ENCODE data around the gene NNAT.
"Not testable (repeated sequence)": the region's sequence is repeated elsewhere in the genome, so short reads cannot be mapped to it uniquely, and the experiment has no call there.

The NNAT gene

DNA sequence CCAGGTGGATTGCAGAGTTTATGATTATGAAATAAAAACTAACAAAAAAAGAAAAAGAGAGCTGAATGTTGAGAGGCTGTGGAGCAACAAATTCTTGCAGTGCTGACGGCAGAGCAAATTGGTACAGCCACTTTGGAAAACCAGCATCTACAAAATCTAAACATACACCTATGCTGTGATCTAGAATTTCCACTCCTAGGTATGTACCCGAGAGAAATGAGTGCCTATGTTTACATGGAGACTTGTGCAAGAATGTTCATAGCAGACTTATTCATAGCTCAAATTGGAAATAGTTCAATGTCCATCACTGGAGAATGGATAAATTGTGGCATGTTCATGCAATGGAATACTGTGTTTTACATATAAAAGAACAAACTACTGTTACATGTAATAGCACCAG lies 9.6 kb downstream of the NNAT start:
- Histone ChIP-seq H3K4me1 (ENCODE audit: insufficient read depth, low read length) (peaks cover 20% of the 10 kb centered on the region), H3K9me3 (ENCODE audit: low read length) (no peaks in the 10 kb centered on the region), H3K36me3 (ENCODE audit: insufficient read depth, low read length) (no peaks in the 10 kb centered on the region), H3K27me3 (ENCODE audit: insufficient read depth, low read length) (no peaks in the 10 kb centered on the region), H2AFZ (ENCODE audit: low read depth, low read length) (no peak overlapping the region), H3K4me3 (ENCODE audit: low read length) (no peak overlapping the region)

DNA sequence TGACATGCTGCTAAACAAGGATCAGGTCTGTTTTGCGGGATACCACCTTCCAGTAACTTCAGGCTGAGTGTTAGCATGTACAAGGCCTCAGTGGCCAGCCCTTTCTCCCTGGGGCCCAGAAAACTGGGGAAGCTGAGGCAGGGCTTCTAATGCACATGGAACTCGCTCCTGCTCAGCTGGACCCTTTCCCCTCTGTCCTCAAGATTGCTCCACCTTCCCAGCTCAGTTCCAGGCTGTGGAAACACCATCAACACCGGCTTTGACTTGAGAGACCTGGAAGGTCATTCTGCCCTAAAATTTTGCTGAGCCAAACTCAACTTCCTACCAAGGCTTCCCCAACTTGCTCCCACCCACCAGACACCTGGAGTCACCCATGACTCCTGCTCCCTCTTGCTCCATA lies 10.8 kb downstream of the NNAT start:
- H3K4me3 ChIP-seq (ENCODE audit: low read length) = no peak overlapping the region
- no peaks in the 10 kb centered on the region for H3K27me3 ChIP-seq (ENCODE audit: insufficient read depth, low read length)
- no peaks in the 10 kb centered on the region for H3K9me3 ChIP-seq (ENCODE audit: low read length)

DNA sequence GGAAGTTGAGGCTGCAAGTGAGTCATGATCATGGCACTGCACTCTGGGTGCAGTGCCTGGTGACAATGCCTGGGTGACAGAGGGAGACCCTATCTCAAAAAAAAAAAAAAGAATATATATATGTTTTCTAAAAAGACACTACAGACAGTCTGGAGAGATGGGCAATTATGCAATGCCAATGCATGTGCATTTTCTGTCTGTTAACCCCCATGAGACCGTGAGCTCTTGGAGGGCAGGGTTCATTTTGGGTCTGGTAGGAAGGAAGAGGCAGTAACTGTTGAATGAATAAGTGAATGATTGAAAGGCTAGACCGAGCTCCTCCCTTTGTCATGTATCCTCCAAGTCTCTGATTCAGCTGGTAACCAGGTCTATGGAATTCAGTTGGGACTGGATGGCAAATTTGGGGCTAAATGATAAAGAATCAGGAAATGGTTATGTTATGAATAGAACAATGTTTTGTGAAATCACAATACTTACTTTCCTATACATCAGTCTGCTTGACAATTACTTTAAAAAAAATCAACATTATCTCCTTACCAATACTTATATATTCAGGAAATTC lies 12.2 kb downstream of the NNAT start:
- Histone ChIP-seq H2AFZ (ENCODE audit: low read depth, low read length) (no peak overlapping the region), H3K4me1 (ENCODE audit: insufficient read depth, low read length) (peaks cover 10% of the 10 kb centered on the region), H3K27me3 (ENCODE audit: insufficient read depth, low read length) (no peaks in the 10 kb centered on the region), H3K36me3 (ENCODE audit: insufficient read depth, low read length) (no peaks in the 10 kb centered on the region), H3K9me3 (ENCODE audit: low read length) (no peaks in the 10 kb centered on the region), H3K4me3 (ENCODE audit: low read length) (no peak overlapping the region)

More for the DNA sequence above, 10.8 kb downstream of the NNAT start:
- no peaks in the 10 kb centered on the region for H3K36me3 ChIP-seq (ENCODE audit: insufficient read depth, low read length)
- peaks cover 8% of the 10 kb centered on the region for H3K4me1 ChIP-seq (ENCODE audit: insufficient read depth, low read length)
- H2AFZ ChIP-seq (ENCODE audit: low read depth, low read length) = no peak overlapping the region

DNA sequence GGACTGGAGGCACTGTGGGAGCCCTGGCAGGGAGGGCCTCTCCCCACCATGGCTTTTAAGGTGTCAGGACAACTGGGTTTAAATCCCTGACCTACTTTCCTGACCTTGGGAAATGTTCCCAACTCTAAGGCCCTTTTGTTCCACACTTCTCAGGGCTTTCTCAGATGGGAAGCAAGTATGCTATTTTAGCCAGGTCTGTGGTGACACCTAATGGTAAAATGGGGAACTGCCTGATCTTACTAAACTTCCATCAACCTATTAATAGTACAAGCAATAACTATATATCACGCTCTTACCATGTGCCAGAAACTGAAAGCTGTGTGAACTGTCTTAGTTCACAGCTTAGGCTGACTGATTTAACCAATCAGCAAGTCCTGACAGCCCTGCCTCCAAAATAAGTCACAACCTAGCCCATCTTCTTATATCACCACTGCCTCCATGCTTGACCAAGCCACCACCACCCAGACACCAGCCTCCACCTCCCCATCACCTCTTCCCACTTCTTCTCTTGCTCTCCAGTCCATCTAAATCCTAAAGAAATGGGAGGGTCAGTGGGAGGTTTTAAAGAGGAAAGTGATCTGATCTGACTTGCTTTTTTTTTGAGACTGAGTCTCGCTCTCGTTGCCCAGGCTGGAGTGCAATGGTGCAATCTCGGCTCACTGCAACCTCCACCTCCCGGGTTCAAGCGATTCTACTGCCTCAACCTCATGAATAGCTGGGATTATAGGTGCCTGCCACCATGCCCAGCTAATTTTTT lies 13.5 kb downstream of the NNAT start:
- H2AFZ ChIP-seq (ENCODE audit: low read depth, low read length) = no peak overlapping the region
- H3K4me1 ChIP-seq (ENCODE audit: insufficient read depth, low read length) = peaks cover 4% of the 10 kb centered on the region
- no peaks in the 10 kb centered on the region for H3K27me3 ChIP-seq (ENCODE audit: insufficient read depth, low read length)
- H3K4me3 ChIP-seq (ENCODE audit: low read length) = no peak overlapping the region
- no peaks in the 10 kb centered on the region for H3K9me3 ChIP-seq (ENCODE audit: low read length)
- no peaks in the 10 kb centered on the region for H3K36me3 ChIP-seq (ENCODE audit: insufficient read depth, low read length)

DNA sequence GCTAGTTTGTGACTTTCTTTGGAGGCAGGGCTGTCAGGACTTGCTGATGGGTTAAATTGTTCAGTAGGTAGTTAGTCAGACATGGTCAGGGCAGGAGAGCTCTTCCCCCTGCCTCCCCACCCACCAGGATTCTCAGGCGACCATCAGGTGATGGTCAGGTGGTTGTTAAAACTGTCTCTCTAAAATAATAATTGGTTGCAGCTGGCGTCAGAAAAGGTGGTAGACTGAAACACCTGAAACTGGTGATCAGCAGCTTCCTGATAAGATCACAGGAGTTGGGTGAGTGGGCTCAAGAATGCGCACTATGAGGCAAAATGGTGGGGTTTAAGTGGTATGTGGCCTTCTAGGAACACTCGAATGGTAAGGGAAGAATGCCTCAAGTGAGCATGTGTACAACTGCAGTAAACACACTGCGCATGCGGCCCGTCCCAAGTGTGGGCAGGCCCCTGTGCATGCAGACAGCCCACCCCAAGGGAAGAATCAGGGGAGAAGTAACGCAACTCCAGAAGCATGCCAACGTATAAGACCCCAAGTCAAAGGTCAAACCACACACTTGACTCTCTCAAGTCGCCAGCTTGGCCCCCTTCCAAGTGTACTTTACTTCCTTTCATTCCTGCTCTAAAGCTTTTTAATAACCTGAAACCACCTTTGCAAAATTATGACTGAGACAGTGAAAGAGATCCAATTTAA lies 14.5 kb downstream of the NNAT start:
- H3K4me3 ChIP-seq (ENCODE audit: low read length) = no peak overlapping the region
- no peaks in the 10 kb centered on the region for H3K36me3 ChIP-seq (ENCODE audit: insufficient read depth, low read length)
- peaks cover 4% of the 10 kb centered on the region for H3K4me1 ChIP-seq (ENCODE audit: insufficient read depth, low read length)
- no peaks in the 10 kb centered on the region for H3K9me3 ChIP-seq (ENCODE audit: low read length)
- H2AFZ ChIP-seq (ENCODE audit: low read depth, low read length) = no peak overlapping the region
- no peaks in the 10 kb centered on the region for H3K27me3 ChIP-seq (ENCODE audit: insufficient read depth, low read length)

DNA sequence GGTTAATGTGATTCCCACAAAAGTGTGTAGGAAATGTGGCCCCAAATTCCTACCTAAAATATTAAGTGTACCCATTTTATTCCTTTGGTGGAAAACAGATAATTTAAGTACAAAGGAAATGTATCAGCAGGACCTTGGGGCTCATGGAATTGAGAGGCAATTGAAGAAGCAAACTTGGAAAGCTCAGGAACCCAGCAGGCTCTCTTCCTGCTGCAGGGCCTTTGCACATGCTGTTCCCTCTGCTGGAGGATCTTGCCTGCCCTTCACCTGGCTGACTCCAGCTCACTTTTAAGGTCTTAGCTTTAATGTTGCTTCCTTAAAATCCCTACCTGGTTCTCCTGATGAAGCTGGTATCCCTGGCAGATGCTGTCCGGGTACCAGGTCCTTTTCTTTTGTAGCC lies 16.5 kb downstream of the NNAT start:
- no peaks in the 10 kb centered on the region for H3K27me3 ChIP-seq (ENCODE audit: insufficient read depth, low read length)
- H2AFZ ChIP-seq (ENCODE audit: low read depth, low read length) = no peak overlapping the region
- H3K36me3 ChIP-seq (ENCODE audit: insufficient read depth, low read length) = no peaks in the 10 kb centered on the region
- H3K4me1 ChIP-seq (ENCODE audit: insufficient read depth, low read length) = peaks cover 10% of the 10 kb centered on the region
- H3K4me3 ChIP-seq (ENCODE audit: low read length) = no peak overlapping the region
- no peaks in the 10 kb centered on the region for H3K9me3 ChIP-seq (ENCODE audit: low read length)

DNA sequence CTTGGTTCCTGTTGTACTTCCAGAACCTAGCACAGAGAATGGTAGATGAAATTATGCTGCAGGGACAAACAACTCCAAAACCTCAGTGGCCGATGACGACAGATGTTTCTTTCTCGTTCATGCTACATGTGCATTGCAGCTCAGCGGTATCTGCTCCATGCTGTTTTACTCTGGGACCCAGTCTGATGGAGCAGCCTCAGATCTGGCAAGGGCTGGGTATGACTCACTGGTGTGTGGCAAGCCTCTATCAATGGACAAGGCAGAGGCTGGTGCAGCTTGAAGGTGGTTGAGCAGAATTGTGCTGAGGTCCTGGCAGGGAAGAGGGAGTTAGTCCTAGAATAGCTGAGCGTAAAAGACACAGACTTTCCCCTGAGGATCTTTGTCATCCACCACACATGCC lies 17.0 kb downstream of the NNAT start:
- no peak overlapping the region for H2AFZ ChIP-seq (ENCODE audit: low read depth, low read length)

DNA sequence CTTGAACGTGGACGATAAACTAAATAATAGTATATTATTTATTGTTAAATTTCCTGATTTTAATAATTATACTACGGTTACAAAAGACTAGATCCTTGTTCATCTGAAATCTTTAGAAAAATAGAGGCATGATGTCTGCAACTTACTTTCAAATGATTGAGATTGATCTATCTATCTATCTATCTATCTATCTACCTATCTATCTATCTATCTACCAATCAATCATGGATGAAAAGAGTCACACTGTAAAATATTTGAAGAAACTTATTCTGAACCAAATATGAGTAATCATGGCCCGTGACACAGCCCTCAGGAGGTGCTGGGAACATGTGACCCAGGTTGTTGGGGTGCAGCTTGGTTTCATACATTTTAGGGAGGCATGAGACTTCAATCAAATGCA lies 18.4 kb downstream of the NNAT start:
- Histone ChIP-seq H3K9me3 (ENCODE audit: low read length) (no peaks in the 10 kb centered on the region), H3K4me3 (ENCODE audit: low read length) (no peak overlapping the region), H3K36me3 (ENCODE audit: insufficient read depth, low read length) (no peaks in the 10 kb centered on the region), H2AFZ (ENCODE audit: low read depth, low read length) (no peak overlapping the region), H3K4me1 (ENCODE audit: insufficient read depth, low read length) (peaks cover 8% of the 10 kb centered on the region), H3K27me3 (ENCODE audit: insufficient read depth, low read length) (no peaks in the 10 kb centered on the region)

More for the DNA sequence above, 17.0 kb downstream of the NNAT start:
- Histone ChIP-seq H3K4me1 (ENCODE audit: insufficient read depth, low read length) (peaks cover 10% of the 10 kb centered on the region), H3K27me3 (ENCODE audit: insufficient read depth, low read length) (no peaks in the 10 kb centered on the region), H3K4me3 (ENCODE audit: low read length) (no peak overlapping the region), H3K9me3 (ENCODE audit: low read length) (no peaks in the 10 kb centered on the region), H3K36me3 (ENCODE audit: insufficient read depth, low read length) (no peaks in the 10 kb centered on the region)

DNA sequence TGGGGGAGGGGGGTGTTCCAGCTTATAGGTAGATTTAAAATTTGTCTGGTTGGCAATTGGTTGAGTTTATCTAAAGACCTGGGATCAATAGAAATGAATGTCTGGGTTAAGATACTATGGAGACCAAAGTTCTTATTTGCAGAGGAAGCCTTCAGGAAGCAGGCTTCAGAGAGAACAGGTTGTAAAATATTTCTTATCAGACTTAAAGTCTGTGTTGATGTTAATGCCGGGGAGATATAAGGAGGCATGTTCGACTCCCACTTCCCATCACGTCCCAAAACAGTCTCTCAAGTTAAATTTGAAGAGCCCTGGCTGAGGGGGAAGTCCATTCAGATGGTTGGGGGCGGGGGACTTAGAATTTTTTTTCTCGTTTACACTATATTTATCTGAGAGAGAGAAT lies 19.0 kb downstream of the NNAT start:
- Histone ChIP-seq H3K36me3 (ENCODE audit: insufficient read depth, low read length) (no peaks in the 10 kb centered on the region), H3K4me3 (ENCODE audit: low read length) (no peak overlapping the region), H2AFZ (ENCODE audit: low read depth, low read length) (no peak overlapping the region), H3K9me3 (ENCODE audit: low read length) (no peaks in the 10 kb centered on the region), H3K4me1 (ENCODE audit: insufficient read depth, low read length) (peaks cover 8% of the 10 kb centered on the region), H3K27me3 (ENCODE audit: insufficient read depth, low read length) (no peaks in the 10 kb centered on the region)

DNA sequence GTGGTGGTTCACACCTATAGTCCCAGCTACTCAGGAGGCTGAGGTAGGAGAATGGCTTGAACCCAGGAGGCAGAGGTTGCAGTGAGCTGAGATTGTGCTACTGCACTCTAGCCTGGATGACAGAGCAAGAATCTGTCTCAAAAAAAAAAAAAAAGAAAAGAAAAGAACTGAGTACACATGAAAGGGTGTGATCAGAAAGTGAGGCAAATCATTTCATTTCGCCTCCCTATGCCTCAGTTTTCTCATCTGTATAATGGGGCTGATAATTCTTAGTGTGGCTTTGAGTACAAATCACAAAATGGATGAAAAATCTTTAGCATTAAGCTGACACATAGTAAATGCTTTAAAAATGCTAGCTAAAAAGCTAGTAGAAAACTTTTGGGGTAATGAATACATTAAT lies 19.8 kb downstream of the NNAT start:
- H3K27me3 ChIP-seq (ENCODE audit: insufficient read depth, low read length); H3K36me3 ChIP-seq (ENCODE audit: insufficient read depth, low read length); H3K4me3 ChIP-seq (ENCODE audit: low read length); H3K4me1 ChIP-seq (ENCODE audit: insufficient read depth, low read length); H3K9me3 ChIP-seq (ENCODE audit: low read length); H2AFZ ChIP-seq (ENCODE audit: low read depth, low read length): not testable (repeated sequence)

DNA sequence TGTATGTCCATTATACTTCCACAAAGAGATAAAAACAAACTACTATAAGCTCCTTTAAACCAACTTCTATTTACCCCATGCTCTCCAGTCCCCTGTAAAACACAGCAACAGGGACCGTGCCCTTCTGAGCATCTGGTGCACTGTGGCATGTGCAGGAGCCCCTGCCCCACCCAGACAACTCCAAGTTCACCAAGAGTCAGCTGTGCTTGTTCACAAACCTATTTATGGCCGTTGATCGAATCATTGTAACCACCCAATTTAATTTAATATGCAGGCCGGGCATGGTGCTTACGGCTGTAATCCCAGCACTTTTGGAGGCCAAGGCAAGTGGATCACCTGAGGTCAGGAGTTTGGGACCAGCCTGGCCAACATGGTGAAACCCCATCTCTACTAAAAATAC lies 20.3 kb downstream of the NNAT start:
- Histone ChIP-seq H3K9me3 (ENCODE audit: low read length) (no peaks in the 10 kb centered on the region), H3K4me1 (ENCODE audit: insufficient read depth, low read length) (peaks cover 8% of the 10 kb centered on the region), H3K27me3 (ENCODE audit: insufficient read depth, low read length) (no peaks in the 10 kb centered on the region), H3K4me3 (ENCODE audit: low read length) (no peak overlapping the region), H3K36me3 (ENCODE audit: insufficient read depth, low read length) (no peaks in the 10 kb centered on the region), H2AFZ (ENCODE audit: low read depth, low read length) (no peak overlapping the region)

DNA sequence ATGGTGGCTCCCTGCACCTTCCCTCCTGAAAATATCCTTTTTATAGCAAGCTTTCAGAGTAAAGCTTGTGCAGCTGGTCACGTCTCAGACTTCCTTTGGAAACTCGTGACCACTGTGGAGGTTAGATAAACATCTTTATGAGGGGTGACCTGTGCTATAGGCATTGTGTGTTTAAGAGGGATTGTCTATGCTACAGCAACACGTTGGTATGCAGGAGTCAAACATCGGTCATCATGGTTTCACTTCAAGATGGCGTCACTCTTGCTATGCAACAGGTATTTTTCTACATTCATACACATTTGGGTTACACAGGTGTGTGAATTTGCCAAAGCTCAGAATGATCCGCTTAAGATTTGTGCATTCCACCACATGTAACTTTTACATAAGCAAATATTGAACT lies 21.2 kb downstream of the NNAT start:
- H2AFZ ChIP-seq (ENCODE audit: low read depth, low read length) = no peak overlapping the region
- H3K9me3 ChIP-seq (ENCODE audit: low read length) = no peaks in the 10 kb centered on the region
- H3K36me3 ChIP-seq (ENCODE audit: insufficient read depth, low read length) = no peaks in the 10 kb centered on the region
- H3K4me1 ChIP-seq (ENCODE audit: insufficient read depth, low read length) = peaks cover 7% of the 10 kb centered on the region
- H3K4me3 ChIP-seq (ENCODE audit: low read length) = no peak overlapping the region
- no peaks in the 10 kb centered on the region for H3K27me3 ChIP-seq (ENCODE audit: insufficient read depth, low read length)

DNA sequence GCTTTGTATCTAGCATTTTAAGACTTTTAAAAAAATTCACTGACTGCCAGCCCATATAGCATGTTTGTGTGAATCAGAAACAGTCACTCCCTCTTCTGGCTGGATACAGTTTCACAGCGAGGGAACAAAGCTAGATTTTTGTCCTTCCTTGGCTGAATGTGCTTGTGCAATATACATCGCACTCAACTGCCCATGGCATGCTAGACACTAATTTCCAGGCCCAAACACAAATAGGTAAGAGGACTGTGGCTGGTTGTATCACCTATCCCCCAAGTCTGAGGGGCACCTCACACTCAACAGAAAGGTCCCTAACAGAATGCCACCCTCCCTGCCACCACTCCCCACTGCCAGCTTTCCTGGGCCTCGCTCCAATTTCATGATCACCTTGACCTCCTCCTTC lies 22.8 kb downstream of the NNAT start:
- Histone ChIP-seq H3K4me3 (ENCODE audit: low read length) (no peak overlapping the region), H3K27me3 (ENCODE audit: insufficient read depth, low read length) (no peaks in the 10 kb centered on the region), H3K36me3 (ENCODE audit: insufficient read depth, low read length) (no peaks in the 10 kb centered on the region), H3K4me1 (ENCODE audit: insufficient read depth, low read length) (peaks cover 7% of the 10 kb centered on the region), H2AFZ (ENCODE audit: low read depth, low read length) (no peak overlapping the region), H3K9me3 (ENCODE audit: low read length) (no peaks in the 10 kb centered on the region)

All from neuron (in vitro differentiated cells).